ENCODE data around the gene NAAA. TPM values are rescaled to one million over a fixed set of nuclear protein-coding genes. Genes with fewer than 3 reads are reported as not detected.

The NAAA gene
- total RNA-seq, 1 experiment from 2014 or later = 27.7 TPM

Other genes starting within 250 kb of the NAAA start
- 39.9 and 49.9 TPM in 2 replicates for gene USO1, start 216.4 kb downstream of the NAAA start, total RNA-seq (2014; rRNA removed; shearing (Covaris generic))
- gene PPEF2, start 38.6 kb downstream of the NAAA start, total RNA-seq (2014; rRNA removed; shearing (Covaris generic)) = not detected in 2 replicates
- gene SDAD1, start 49.9 kb upstream of the NAAA start, total RNA-seq (2014; rRNA removed; shearing (Covaris generic)) = 18.7 and 22.4 TPM in 2 replicates
- not detected in 2 replicates for gene CXCL9, start 66.5 kb upstream of the NAAA start, total RNA-seq (2014; rRNA removed; shearing (Covaris generic))
- gene CXCL10, start 82.5 kb upstream of the NAAA start, total RNA-seq (2014; rRNA removed; shearing (Covaris generic)) = not detected in 2 replicates
- not detected in 2 replicates for gene CXCL11, start 95.1 kb upstream of the NAAA start, total RNA-seq (2014; rRNA removed; shearing (Covaris generic))
- not detected in 2 replicates for gene ART3, start 133.7 kb upstream of the NAAA start, total RNA-seq (2014; rRNA removed; shearing (Covaris generic))
- gene NUP54, start 207.4 kb upstream of the NAAA start, total RNA-seq (2014; rRNA removed; shearing (Covaris generic)) = 36.5 and 40.2 TPM in 2 replicates

Measured in A172 (cell line).